Activated naive CD8-positive, alpha-beta T cell treated with anti-CD3 and anti-CD28 coated beads, Interleukin-2, amount 50 U/mL, for 24 hours (primary cell): Measurements from ENCODE around the gene H2AZ2.
"Not testable (repeated sequence)": the region's sequence is repeated elsewhere in the genome, so short reads cannot be mapped to it uniquely, and the experiment has no call there.

ENCODE experiments used
- ATAC-seq: fragments of 150-1000 bp; cut with Tn5 transposase; one replicate; pipeline ENCODE4 v1.10.0; 2021
- DNase-seq: peaks from one replicate; pipeline ENCODE4 v3.0.0; 2021
- H3K27ac Mint-ChIP-seq: one replicate; pipeline ENCODE4 v1.8.0; 2021; ENCODE audit warnings: mild to moderate bottlenecking, mixed read lengths
- H3K27me3 Mint-ChIP-seq: one replicate; pipeline ENCODE4 v1.8.0; 2021; ENCODE audit warnings: mixed read lengths
- H3K36me3 Mint-ChIP-seq: one replicate; pipeline ENCODE4 v1.8.0; 2021; ENCODE audit warnings: low read depth, mixed read lengths
- H3K4me1 Mint-ChIP-seq: one replicate; pipeline ENCODE4 v1.8.0; 2021; ENCODE audit warnings: mixed read lengths
- H3K4me3 Mint-ChIP-seq: one replicate; pipeline ENCODE4 v1.8.0; 2021; ENCODE audit warnings: mild to moderate bottlenecking, moderate library complexity, mixed read lengths
- H3K9me3 Mint-ChIP-seq: one replicate; pipeline ENCODE4 v1.8.0; 2021; ENCODE audit warnings: mixed read lengths

The H2AZ2 gene

DNA sequence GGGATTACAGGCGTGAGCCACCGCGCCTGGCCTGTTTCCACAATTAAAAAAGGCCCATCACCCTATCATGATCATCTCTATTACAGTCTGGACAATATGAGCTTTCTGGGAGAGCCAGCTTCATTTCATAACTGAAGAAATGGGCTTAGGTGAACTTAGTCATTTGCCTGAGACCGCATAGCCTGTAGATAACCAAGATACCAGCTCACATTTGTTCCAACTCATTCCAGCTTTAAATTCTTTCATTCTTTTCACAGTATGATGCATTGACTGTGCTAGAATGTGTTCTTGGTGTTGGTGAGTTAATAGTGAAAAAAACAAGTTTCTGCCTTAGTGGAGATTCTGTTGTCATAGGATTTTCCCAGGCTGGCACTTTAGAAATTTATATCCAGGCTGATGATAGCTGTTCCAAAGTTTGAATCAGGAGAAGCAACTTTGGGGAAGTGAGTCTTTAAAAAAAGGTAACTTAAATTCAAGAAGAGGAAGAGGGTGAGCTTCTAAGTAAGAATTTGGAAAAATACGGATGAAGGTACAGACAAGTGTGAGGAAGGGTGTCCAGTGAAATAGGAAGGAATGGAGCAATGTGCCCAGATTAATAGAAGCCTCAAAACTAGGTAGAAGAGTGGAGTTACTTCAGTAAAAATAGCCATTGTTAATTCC, 2.1 kb upstream of the H2AZ2 start:
- H3K27ac Mint-ChIP-seq, result peak overlapping the region; percentile 35
- H3K36me3 Mint-ChIP-seq, result peaks cover 5% of the 10 kb centered on the region
- H3K4me1 Mint-ChIP-seq, result peaks cover 49% of the 10 kb centered on the region
- no peak for DNase-seq
- no peaks in the 10 kb centered on the region for H3K9me3 Mint-ChIP-seq
- no peak for ATAC-seq
- peaks cover 2% of the 10 kb centered on the region for H3K27me3 Mint-ChIP-seq
- H3K4me3 Mint-ChIP-seq, result peak overlapping the region; percentile 96

DNA sequence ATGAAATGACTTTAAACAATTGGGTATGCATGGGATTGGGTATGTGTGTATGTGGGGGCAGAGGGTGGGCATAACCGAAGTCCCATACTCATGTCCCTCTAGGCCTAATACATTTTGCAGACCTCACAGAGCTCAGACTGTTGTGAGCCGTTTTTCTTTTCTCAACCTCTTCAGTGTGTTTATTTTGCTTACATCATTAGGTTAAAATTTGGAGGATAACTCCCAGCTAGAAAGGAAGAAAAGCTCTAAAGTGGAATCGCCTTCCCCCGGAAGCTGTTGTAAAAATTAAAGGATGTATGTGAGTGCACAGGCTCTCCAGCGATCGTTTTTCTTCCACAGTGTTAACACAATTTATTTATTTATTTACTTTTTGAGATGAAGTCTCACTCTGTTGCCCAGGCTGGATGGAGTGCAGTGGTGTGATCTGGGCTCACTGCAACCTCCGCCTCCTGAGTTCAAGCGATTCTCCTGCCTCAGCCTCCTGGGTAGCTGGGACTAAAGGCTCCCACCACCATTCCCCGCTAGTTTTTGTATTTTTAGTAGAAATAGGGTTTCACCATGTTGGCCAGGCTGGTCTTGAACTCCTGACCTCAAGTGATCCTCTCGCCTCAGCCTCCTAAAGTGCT, 1.5 kb upstream of the H2AZ2 start:
- Mint-ChIP-seq H3K9me3 (no peaks in the 10 kb centered on the region), H3K4me3 (peak overlapping the region; percentile 96), H3K27ac (peak overlapping the region; percentile 97), H3K4me1 (peaks cover 55% of the 10 kb centered on the region), H3K27me3 (peaks cover 2% of the 10 kb centered on the region), H3K36me3 (peaks cover 6% of the 10 kb centered on the region)
- no peak for ATAC-seq
- DNase-seq, result no peak

DNA sequence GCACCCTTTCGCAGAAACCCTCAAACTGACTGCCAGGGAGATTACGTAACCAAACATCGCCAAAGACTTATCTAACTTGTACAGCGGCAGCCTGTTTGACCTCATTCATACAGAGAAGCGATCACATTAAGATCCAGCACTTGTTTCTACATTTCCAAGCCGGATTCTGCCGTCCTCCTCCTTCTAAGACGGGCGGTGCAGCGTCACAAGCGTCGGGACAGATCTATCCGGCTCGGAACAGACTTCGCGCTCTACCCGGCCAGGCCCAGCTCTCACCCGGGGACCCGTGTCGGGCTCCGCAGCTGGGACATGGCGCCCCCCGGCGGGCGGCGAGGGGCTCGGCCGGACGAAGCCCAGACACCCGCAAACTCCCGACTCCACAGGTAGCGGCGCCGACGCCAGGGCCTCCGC, 373 bp downstream of the H2AZ2 start:
- H3K4me1 Mint-ChIP-seq, result peaks cover 51% of the 10 kb centered on the region
- no peaks in the 10 kb centered on the region for H3K9me3 Mint-ChIP-seq
- DNase-seq (peak; percentile 88), ATAC-seq (peak; percentile 74)
- H3K4me3 Mint-ChIP-seq, result peak overlapping the region; percentile 96
- peaks cover 2% of the 10 kb centered on the region for H3K27me3 Mint-ChIP-seq
- H3K36me3 Mint-ChIP-seq, result peaks cover 15% of the 10 kb centered on the region
- H3K27ac Mint-ChIP-seq, result peak overlapping the region; percentile 95

DNA sequence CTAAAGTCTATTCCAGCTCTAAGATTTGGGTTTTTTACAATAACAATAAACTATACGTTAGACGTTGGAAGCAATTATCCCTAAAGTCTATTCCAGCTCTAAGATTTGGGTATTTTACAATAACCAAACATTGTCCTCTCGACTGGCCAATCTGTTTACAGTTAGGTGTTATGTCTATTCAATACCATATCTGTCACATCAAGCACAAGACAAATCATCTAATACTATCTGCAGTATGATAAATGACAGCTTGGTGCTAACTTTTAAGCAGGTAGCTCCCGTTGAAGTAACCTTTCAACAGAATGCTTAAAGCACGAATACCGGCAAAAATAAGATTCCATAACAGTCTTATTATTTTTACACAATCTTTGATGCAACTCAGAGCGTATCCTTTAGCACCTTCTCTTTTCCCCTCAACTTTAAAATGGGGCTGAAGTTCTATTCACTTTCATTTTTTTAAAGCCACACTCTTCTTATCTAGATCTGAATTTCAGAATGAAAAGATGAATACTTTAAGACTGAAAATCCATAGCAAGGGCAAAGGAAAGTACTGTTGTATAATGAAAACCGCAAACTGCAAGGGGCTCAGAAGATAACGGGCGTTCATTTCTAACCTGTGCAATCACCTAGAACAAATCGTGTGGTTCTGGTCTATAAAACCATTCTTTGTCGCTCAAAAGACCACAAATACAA, 925 bp downstream of the H2AZ2 start:
- H3K27ac Mint-ChIP-seq, result peak overlapping the region; percentile 95
- peaks cover 2% of the 10 kb centered on the region for H3K27me3 Mint-ChIP-seq
- H3K36me3 Mint-ChIP-seq, result peaks cover 20% of the 10 kb centered on the region
- DNase-seq (no peak), ATAC-seq (no peak)
- H3K4me3 Mint-ChIP-seq, result peak overlapping the region; percentile 96
- H3K4me1 Mint-ChIP-seq, result peaks cover 57% of the 10 kb centered on the region
- H3K9me3 Mint-ChIP-seq, result no peaks in the 10 kb centered on the region

DNA sequence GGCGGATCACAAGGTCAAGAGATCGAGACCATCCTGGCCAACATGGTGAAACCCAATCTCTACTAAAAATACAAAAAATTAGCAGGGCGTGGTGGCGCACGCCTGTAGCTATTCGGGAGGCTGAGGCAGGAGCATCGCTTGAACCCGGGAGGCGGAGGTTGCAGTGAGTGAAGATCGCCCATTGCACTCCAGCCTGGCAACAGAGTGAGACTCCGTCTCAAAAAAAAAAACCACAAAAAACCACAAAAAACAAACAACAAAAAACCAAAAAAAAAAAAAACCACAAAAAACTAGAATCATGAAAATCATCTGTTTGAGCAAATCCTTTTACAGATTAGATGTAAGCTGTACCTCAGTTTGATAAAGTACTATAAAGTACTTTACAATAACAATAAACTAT, 1.5 kb downstream of the H2AZ2 start:
- H3K36me3 Mint-ChIP-seq, result peaks cover 24% of the 10 kb centered on the region
- ATAC-seq, H3K9me3 Mint-ChIP-seq, H3K27me3 Mint-ChIP-seq: not testable (repeated sequence)
- peak overlapping the region; percentile 96 for H3K4me3 Mint-ChIP-seq
- H3K4me1 Mint-ChIP-seq, result peaks cover 61% of the 10 kb centered on the region
- peak overlapping the region; percentile 95 for H3K27ac Mint-ChIP-seq
- peak; percentile 17 for DNase-seq

DNA sequence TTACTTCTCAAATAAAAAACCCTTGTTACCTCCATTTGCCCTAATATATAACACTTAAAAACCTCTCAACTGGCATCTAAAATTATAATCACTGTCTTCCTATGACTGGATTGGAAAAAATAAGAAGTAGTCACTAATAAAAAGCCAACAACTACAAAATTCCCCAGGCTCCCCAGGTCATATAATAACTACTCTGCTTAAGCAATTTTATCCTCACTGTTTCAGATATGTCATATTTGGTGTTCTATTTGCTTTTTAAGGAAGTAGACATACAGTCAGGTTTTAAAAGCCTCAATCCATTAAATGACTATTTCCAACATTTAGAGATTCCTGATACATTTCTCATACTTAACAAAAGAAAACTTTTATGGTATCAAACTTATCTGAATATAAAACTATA, 2.4 kb downstream of the H2AZ2 start:
- ATAC-seq (no peak), DNase-seq (no peak)
- Mint-ChIP-seq H3K9me3 (no peaks in the 10 kb centered on the region), H3K36me3 (peaks cover 30% of the 10 kb centered on the region), H3K4me3 (peak overlapping the region; percentile 96), H3K27ac (no peak overlapping the region), H3K27me3 (peaks cover 2% of the 10 kb centered on the region), H3K4me1 (peaks cover 63% of the 10 kb centered on the region)

DNA sequence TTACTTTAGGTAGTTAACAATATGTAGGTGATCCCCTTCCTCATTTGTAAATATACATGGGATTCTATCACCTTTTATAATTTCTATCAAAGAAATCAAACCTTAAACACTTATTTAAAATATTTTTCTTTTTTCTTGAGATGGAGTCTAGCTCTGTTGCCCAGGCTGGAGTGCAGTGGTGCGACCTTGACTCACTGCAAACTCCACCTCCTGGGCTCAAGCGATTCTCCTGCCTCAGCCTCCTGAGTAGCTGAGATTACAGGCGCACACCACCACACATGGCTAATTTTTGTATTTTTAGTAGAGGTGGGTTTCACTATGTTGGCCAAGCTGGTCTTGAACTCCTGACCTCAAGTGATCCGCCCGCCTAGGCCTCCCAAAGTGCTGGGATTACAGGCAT, 4.4 kb downstream of the H2AZ2 start:
- peaks cover 47% of the 10 kb centered on the region for H3K4me1 Mint-ChIP-seq
- H3K27me3 Mint-ChIP-seq, H3K9me3 Mint-ChIP-seq, H3K27ac Mint-ChIP-seq, ATAC-seq, DNase-seq, H3K4me3 Mint-ChIP-seq: not testable (repeated sequence)
- peaks cover 38% of the 10 kb centered on the region for H3K36me3 Mint-ChIP-seq

DNA sequence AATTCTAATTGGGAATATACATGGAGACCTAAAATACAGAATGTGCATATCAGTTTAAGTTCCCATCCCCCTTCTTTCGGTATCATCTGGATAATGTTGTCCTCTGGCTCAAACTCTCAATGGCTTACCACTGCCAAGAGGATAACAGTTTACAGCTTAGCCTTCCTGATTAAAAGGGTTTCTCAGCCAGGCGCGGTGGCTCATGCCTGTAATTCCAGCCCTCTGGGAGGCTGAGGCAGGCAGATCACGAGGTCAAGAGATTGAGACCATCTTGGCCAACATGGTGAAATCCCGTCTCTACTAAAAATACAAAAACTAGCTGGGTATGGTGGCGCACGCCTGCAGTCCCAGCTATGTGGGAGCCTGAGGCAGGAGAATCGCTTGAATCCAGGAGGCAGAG, 5.2 kb downstream of the H2AZ2 start:
- not testable (repeated sequence) for DNase-seq, ATAC-seq, H3K9me3 Mint-ChIP-seq, H3K27me3 Mint-ChIP-seq, H3K4me3 Mint-ChIP-seq
- Mint-ChIP-seq H3K4me1 (peaks cover 44% of the 10 kb centered on the region), H3K27ac (peak overlapping the region; percentile 17), H3K36me3 (peaks cover 35% of the 10 kb centered on the region)

DNA sequence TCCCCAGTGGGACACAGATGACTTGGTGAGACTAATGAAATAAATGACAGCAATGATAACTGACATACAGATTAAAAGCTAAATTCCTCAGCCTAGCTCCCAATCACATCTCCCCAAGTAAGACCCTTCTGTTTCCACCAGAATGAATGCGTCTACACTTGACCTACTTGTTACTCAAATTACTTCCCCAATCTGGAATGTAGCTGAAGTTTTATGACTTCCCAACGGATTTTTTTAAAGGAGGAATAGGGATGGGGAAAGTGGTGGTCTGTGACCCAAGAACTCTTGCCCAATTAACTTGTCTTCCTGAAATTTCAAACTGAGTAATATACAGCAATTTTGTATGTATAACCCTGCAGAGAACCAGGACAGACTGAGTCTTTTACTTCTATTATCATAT, 9.1 kb downstream of the H2AZ2 start:
- no peaks in the 10 kb centered on the region for H3K27me3 Mint-ChIP-seq
- no peaks in the 10 kb centered on the region for H3K9me3 Mint-ChIP-seq
- H3K4me3 Mint-ChIP-seq, result no peak overlapping the region
- H3K36me3 Mint-ChIP-seq, result peaks cover 51% of the 10 kb centered on the region
- no peak overlapping the region for H3K27ac Mint-ChIP-seq
- peaks cover 16% of the 10 kb centered on the region for H3K4me1 Mint-ChIP-seq
- ATAC-seq (no peak), DNase-seq (no peak)

DNA sequence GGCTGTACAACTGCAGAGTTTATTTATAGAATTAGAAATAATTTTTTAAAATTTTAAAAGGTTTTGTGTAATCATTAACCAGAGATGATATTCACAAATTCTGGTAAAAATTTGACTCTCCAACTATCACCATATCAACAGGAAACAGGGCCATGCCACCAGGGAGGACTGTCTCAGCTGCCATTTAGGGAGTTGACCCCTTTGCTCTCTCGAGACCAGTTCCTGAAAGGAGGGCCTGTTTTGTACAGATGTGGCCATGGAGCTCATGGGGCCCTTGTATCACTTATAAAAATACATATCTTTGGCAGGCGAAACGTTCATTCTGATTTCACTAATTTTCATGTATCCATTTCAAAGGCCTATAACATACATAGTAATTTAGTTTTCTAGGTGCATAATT, 20.3 kb downstream of the H2AZ2 start:
- peaks cover 28% of the 10 kb centered on the region for H3K36me3 Mint-ChIP-seq
- DNase-seq (no peak), ATAC-seq (no peak)
- peaks cover 13% of the 10 kb centered on the region for H3K4me1 Mint-ChIP-seq
- H3K9me3 Mint-ChIP-seq, result no peaks in the 10 kb centered on the region
- H3K4me3 Mint-ChIP-seq, result no peak overlapping the region
- no peak overlapping the region for H3K27ac Mint-ChIP-seq
- no peaks in the 10 kb centered on the region for H3K27me3 Mint-ChIP-seq

DNA sequence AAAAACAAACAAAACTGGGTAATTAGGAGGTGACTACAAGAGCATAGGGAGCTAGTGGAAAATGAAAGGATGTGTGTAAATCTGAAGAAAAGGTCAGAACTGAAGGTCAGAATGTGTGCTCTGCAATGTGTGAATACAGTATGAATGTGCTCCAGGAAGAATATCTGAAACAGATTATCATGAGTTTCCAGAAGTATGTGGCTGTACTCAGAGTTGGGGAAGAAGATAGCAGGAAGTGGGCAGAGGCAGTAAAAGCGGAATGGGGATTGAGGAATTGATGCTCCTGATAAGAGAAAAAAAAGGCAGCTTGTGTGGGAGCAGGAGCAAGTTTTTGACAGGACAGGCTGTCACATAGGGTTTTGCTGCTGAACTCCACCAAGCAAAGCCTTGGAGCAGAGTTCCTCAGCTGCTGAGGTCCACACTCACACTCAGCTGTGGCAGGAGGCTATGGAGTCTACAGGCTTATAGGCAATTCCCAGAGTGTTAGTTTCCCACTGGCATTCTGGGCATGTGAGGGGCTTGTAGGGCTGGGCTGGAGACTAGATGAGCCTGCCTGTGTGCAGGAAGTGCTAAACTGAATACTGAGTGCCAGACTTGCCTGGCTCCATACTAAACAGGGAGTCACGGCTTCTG, 22.9 kb downstream of the H2AZ2 start:
- Mint-ChIP-seq H3K36me3 (peaks cover 20% of the 10 kb centered on the region), H3K27ac (peak overlapping the region; percentile 72), H3K4me1 (peaks cover 13% of the 10 kb centered on the region), H3K4me3 (no peak overlapping the region), H3K27me3 (no peaks in the 10 kb centered on the region), H3K9me3 (no peaks in the 10 kb centered on the region)
- DNase-seq, result no peak
- ATAC-seq, result peak; percentile 76

DNA sequence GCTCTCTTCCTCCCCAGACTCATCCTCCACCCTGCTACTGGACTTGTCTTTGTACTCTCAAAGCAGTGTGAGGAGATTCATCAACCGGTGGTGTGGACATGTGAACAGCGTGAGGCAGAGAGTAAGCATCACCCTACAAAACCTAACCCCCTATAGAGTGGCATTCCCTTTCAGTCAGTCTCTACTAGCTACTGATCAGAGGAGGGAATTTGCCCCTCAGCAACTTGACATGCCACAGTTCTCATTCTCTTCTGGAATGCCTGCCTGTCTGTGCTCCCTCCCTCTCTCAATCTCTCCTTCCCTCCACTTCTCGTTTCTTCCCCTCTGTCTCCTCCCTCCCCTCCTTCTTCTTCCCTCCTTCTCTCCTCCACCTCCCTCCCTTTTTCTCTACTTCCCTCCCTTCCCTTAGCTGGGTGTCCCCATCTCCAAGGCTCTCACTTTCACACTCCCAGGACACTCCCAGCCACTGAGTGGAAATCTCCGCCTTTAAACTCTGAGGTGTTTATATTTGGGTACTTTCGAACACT, 24.6 kb downstream of the H2AZ2 start:
- peaks cover 12% of the 10 kb centered on the region for H3K36me3 Mint-ChIP-seq
- H3K9me3 Mint-ChIP-seq, result no peaks in the 10 kb centered on the region
- ATAC-seq, result no peak
- no peak overlapping the region for H3K4me3 Mint-ChIP-seq
- H3K27me3 Mint-ChIP-seq, result no peaks in the 10 kb centered on the region
- H3K4me1 Mint-ChIP-seq, result peaks cover 13% of the 10 kb centered on the region
- no peak for DNase-seq
- peak overlapping the region; percentile 8 for H3K27ac Mint-ChIP-seq

DNA sequence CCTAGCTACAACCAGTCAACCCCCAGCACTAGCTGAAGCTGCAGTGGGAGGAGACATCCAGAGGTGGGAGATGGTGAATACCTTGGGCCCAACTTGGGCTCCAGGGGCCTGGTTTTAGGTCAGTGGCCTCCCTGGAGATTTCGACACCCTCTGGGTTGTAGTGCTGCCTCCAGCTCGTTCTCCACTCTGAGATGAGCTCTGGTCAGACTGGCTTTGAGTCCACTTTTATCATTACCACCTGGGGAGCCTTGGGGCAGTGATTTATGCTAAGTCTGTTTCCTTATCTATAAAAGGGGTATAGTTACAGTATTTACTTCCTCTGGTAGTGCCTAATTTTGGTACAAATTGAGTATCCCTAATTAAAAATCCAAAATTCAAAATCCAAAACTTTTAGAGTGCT, 28.6 kb downstream of the H2AZ2 start:
- ATAC-seq, result no peak
- Mint-ChIP-seq H3K27ac (no peak overlapping the region), H3K4me3 (no peak overlapping the region), H3K9me3 (no peaks in the 10 kb centered on the region), H3K27me3 (no peaks in the 10 kb centered on the region), H3K4me1 (peaks cover under 1% of the 10 kb centered on the region), H3K36me3 (no peaks in the 10 kb centered on the region)
- DNase-seq, result no peak

DNA sequence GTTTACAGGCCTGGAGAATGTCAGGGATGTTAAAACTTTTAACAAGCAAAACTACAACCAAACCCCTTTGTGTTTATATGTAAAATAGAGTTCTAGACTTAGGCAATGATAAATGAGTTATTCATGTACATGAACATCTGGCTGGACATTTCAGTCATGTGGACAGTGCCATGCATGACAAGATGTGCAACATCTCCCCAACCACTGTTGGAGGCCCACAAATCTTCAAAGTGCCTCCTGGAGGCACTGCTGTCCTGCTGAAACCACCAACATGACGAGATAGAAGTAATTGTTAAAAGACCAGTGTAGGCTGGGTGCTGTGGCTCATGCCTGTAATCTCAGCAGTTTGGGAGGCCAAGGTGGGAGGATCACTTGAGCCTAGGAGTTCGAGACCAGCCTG, 33.0 kb downstream of the H2AZ2 start:
- H3K9me3 Mint-ChIP-seq, result no peaks in the 10 kb centered on the region
- ATAC-seq, result no peak
- no peaks in the 10 kb centered on the region for H3K27me3 Mint-ChIP-seq
- H3K4me1 Mint-ChIP-seq, result no peaks in the 10 kb centered on the region
- DNase-seq, result no peak
- no peak overlapping the region for H3K4me3 Mint-ChIP-seq
- no peak overlapping the region for H3K27ac Mint-ChIP-seq
- no peaks in the 10 kb centered on the region for H3K36me3 Mint-ChIP-seq
